ENCODE measurements around the gene MYRIP.

DNA sequence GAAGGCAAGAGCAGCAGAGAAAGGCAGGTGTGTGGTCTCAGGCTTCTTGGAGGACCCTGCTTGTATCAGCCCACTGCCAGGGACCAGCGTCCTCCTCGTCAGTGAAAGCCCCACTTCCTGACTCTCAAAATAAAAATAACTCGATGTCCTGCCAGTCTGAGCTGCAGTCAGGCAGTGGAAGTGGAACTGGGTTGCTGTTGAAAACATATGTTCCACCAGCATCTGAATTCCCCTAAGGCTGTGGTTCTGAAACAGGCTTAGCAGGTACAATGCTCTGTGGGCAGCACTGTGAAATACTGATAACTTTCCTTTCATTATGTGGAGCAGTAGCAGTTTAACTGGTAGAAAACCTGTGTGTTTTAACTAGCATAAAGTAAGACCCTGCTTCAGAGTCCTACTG lies 378.5 kb downstream of the MYRIP start:
- TF ChIP-seq CTCF (IDR thresholded peaks at IDR 0.05; ENCODE audit: low read depth, low read length) (no peak), POLR2A (IDR thresholded peaks at IDR 0.05; ENCODE audit: extremely low read depth, insufficient read length) (no peak)
